Stimulated activated CD4-positive, alpha-beta T cell treated with anti-CD3 and anti-CD28 coated beads, Interleukin-1b, Interleukin-23, amount 100 ng/mL, for 48 hours (primary cell): ENCODE measurements around the gene ASPHD2.
"Not testable (repeated sequence)": the region's sequence is repeated elsewhere in the genome, so short reads cannot be mapped to it uniquely, and the experiment has no call there.

Experiments used
- DNase-seq: peaks from one replicate; pipeline ENCODE4 v3.0.0-alpha.2; 2020

Gene ASPHD2, protein sequence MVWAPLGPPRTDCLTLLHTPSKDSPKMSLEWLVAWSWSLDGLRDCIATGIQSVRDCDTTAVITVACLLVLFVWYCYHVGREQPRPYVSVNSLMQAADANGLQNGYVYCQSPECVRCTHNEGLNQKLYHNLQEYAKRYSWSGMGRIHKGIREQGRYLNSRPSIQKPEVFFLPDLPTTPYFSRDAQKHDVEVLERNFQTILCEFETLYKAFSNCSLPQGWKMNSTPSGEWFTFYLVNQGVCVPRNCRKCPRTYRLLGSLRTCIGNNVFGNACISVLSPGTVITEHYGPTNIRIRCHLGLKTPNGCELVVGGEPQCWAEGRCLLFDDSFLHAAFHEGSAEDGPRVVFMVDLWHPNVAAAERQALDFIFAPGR

DNA sequence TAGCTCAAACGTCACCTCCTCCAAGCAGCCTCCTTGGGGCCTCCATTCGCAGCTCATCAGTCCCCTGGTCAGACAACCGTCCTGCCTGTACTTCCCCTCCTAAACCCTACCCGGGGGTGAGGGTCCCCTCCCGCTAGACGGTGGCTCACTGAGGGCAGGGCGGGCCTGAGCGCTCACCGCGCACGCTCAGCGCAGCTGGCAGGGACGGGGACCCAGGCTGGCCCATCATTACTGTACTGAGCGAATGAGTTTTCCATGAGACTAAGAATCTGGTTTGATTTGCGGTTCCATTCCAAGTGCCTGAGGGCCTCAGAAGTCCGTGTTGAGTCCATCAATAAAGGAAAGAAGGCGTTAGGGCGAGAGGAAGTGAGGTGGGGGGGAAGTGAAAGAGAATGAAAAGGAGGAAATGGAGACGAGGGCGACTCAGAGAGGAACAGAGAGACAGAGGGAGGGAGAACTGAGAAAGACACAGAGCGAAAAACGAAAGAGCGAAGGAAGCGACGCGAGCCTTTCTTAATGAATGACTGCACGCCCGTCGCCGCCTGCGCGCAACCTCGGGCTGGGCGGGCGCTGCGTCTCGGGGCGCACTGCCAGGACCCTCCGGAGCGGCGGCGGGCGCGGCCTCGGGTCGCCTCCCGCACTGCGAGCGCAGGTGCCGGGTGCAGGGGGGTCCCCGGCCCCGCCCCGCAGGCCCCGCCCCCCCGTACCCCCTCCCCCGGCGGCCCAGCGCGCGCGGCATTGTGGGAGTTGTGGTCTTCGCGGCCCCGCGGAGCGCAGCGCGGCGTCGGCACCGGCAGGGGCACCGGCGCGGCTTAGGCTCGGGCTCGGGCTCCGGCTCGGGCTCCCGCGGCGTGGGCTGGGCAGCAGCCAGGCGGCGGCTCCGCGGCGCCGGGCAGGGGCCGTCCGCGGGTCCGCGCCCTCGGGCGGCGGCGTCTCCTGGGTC is at the start of gene ASPHD2:
ASPHD2 (plus strand) TSS at position 746 of the 943 bp plus-strand sequence. CDS start 4,356 bp downstream, outside the sequence.
- DNase-seq, result peak; percentile 78

DNA sequence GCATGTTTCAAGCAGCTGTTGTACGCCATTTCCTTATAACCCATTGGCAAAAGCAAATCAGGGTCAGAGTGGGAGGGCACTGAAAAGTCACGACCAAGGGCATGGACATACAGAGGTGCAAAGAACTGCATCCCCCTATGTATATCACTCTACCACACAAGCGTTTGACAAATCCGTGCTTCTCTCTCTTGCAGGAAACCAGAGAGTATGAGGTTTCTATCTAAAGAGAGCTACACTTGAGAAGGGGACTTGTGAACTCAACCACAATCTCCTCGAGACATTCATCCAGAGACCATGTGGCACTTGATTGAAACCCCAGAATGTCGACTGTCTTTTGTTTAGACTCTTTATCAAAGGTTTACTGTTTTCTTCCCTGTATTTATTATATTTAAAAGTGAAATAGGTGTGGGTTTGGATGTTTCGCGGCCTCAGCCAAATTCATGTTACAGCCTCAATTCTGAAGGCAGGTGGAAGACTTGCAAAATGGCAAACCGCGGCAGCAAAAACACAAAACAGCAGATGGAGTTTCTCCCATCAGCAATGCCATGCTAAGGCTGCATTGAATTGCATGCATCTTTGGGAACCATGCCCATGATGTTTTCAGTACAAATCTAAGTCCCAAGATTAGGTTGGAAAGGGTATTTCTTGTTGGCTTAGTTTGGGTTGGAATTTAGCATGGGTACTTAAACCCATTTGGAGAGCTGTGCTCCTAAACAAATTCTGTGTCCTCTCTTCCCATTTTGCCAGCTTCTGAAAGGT is 48.8 kb upstream of the ASPHD2 start:
- no peak for DNase-seq

DNA sequence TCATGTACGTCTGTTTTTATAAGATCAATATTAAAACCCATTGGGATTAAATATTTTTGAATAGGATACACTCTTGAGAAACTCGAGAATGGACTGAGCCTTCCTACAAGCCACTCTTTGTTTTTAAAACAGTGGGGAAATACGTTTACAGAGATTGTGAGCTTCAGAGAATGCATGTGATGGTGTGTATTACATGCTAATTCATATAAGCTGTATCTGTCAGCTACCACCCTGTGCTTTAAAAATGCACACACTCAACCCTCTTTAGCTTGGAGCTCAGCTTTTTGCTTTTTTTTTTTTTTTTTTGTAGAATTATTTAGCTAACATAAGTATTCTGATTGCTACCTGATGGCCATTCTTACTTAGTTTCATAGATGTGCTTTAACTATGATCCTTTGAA is 46.3 kb upstream of the ASPHD2 start:
- DNase-seq, result no peak

- DNase-seq, result no peak
Observed at GRCh38 chr22:26383968-26384556, 45.0 kb upstream of the ASPHD2 start.

DNA sequence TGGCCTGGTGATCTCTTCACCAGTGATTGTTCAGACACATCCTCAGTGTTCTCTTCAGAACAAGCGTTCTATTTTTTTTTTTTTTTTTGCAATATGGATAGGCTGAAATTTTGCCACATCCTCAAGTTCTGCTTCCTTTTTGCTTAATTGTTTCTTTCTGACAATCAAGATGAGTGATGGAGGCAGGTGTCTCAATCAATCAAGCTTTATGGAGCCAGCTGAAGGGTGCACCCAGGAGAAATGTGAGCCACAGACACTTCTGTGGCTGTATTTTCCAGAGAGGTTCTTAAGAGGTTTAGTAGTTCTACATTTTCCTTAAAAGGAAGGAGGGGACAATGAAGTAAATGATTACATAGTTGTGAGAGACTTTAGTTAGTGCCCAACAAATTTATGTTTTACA is 43.9 kb upstream of the ASPHD2 start:
- no peak for DNase-seq

GRCh38 chr22:26389125-26389524 is 39.9 kb upstream of the ASPHD2 start:
- no peak for DNase-seq

GRCh38 chr22:26391091-26391490 is 38.0 kb upstream of the ASPHD2 start:
- no peak for DNase-seq

GRCh38 chr22:26391623-26392022 is 37.4 kb upstream of the ASPHD2 start:
- no peak for DNase-seq

DNA sequence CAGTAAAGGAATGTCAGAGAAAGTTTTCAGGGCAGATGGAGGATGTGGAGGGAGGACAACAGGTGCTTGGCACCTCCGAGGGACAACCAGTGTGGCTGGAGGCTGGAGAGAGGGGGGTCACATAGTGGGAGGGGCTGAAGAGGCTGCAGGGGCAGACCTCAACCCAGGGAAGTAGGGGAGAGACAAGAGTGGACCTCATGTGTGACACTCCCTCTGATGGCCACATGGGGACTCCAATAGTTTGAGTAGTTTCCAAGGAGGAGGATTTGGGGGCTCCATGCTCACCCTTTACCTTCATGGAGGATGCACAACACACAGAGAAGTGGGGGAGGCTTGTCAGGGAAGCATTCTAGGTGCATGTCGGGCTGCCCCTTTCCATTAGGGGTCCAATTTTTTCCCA is 35.1 kb upstream of the ASPHD2 start:
- DNase-seq, result no peak

DNA sequence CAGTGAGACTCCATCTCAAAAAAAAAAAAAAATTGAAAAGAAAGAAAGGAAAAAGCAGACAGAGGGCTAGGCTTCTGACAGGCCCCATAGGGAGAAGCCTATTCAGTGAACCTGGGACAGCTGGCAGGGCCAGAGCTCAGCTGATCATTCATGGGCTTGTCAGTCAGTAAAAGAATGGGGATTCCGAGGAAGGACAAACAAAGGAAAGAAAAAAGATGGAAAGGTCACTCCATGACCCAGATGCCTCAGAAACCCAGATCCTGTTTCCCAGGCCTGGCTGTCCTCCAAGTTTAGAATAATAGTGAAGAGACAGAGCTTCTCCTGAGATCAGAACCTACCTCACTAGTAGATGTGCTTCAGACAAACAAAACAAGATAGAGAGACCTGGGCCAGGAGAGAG is 34.3 kb upstream of the ASPHD2 start:
- no peak for DNase-seq

DNA sequence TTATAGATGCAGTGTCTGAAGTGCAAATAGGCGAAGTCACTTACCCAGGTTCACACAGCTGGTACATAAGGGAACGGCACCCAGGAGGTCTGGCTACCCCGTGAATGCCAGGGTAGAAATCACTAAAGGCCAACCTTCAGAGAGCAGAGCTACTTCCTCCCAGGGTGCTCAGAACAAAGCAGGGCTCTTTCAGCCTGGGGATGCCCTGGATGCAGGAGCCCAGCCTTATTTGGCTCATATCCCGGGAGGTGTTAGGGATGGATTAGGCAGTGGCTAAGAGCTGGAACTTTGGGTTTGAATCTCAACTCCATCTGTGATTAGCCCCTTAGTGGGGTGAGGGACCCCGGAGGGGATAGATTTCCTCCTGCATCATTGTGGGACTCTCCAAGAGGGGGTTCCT is 33.1 kb upstream of the ASPHD2 start:
- no peak for DNase-seq

DNA sequence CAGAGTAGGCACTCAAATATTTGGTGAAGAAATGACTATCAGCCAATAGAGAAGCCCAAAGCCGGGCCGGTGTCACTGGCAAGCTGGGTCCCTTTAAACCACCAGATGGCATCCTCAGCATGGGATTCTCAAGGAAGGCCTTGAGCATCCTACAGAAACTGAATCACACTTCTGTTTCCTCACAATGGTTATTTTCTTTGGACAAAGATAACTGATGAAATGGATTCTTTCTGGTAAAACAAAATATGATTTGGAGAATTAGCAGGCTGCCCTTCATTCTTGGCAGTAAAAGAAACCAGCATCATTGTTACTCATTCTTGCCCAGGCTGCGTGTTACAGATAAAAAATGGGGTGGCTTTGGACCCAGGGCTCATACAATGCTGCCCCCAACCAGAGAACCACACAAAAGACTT is 30.3 kb upstream of the ASPHD2 start:
- DNase-seq, result peak; percentile 51

DNA sequence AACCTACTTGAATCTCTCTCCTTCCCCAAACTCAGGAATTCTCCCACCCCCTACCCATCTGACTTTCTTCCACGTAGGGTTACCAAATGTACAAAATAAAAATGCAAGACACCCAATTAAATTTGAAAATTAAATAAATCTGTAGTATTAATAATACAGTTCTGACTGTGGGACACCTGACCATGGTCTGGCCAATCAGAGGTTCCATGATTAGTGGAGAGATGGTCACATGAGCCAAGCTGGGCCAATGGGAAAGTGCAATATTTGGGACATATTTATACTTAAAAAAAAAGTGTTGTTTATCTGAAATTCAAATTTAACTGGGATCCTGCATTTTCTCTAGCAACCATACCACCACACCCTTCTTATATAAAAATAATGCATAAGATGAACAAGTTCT is 29.8 kb upstream of the ASPHD2 start:
- no peak for DNase-seq

GRCh38 chr22:26401726-26402125 is 27.3 kb upstream of the ASPHD2 start:
- no peak for DNase-seq

- DNase-seq, result no peak
Observed at GRCh38 chr22:26404851-26405421, 24.1 kb upstream of the ASPHD2 start.

- no peak for DNase-seq
Observed at GRCh38 chr22:26406118-26406517, 22.9 kb upstream of the ASPHD2 start.

DNA sequence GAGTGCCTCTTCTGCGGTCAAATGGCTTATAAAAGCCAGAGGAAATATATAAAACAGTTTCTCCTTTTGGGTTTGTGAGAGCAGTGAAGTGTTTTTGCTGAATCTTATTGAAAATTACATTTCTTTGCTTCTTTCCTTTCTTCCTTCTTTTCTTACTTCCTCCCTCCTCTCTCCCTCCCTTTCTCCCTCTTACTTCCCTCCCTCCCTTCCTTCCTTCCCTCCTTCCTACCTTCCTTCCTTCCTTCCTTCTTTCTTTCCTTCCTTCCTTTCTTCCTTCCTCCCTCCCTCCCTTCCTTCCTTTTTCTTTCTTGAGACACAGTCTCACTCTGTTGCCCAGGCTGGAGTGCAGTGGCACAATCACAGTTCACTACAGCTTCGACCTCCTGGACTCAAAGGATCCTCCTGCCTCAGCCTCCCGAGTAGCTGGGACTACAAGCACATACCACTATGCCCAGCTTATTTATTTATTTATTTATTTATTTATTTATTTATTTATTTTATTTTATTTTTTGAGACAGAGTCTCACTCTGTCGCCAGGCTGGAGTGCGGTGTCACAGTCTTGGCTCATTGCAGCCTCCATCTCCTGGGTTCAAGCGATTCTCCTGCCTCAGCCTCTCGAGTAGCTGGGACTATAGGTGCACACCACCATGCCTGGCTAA is 20.4 kb upstream of the ASPHD2 start:
- DNase-seq, result not testable (repeated sequence)

- no peak for DNase-seq
Observed at GRCh38 chr22:26409719-26410335, 19.2 kb upstream of the ASPHD2 start.

DNA sequence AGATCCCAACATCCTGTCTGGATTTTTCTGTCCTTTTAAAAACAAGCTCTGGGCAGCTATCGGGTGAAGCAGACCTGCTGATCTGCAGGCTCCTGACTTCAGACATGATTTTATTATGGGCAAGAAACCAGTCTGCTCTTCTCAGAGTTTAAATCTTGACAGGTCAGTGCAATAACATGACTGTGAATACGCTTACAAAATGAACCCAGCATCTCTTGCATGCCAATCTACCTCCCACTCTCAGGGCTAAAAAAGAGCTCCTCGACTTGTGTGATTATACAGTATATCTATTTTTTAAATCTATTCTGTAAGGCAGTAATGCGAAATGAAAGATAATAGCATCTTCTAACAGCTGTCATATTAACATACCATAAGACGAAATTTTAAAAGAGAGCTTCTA is 18.7 kb upstream of the ASPHD2 start:
- no peak for DNase-seq

- DNase-seq, result no peak
Observed at GRCh38 chr22:26414347-26414746, 14.7 kb upstream of the ASPHD2 start.

- no peak for DNase-seq
Observed at GRCh38 chr22:26416256-26416655, 12.8 kb upstream of the ASPHD2 start.
